Thyroid gland (tissue), 4 donors: Measurements from ENCODE around the gene COX19. TPM values are rescaled to one million over a fixed set of nuclear protein-coding genes. Genes with fewer than 3 reads are reported as not detected.

Experiments used
- DNase-seq, 2 donors: peaks; one replicate each; pipeline ENCODE4 v3.0.0-alpha.2; 2019
- H3K27ac ChIP-seq, 3 donors: fragments of 200-600 bp; sonication (generic); 1 replicate in 2 of 3; 2 replicates in 1 of 3; pipeline ENCODE4 v1.5.1; 2016 to 2019; ENCODE audit warnings: mild to moderate bottlenecking in 1 of 3, moderate library complexity in 1 of 3
- H3K27me3 ChIP-seq: fragments of 200-600 bp; sonication (generic); one replicate; pipeline ENCODE4 v1.5.1; 2019
- H3K36me3 ChIP-seq, 2 donors: fragments of 200-600 bp; sonication (generic); one replicate each; pipeline ENCODE4 v1.5.1; 2016 to 2019
- H3K4me1 ChIP-seq, 2 donors: fragments of 200-600 bp; sonication (generic); one replicate each; pipeline ENCODE4 v1.5.1; 2017 to 2019
- H3K4me3 ChIP-seq, 3 donors: fragments of 200-600 bp; sonication (generic); replicated peaks in 1 of 3; 1 replicate in 2 of 3; 2 replicates in 1 of 3; pipeline ENCODE4 v1.5.1; 2016; ENCODE audit warnings: mild to moderate bottlenecking in 1 of 3
- H3K9me3 ChIP-seq: fragments of 200-600 bp; sonication (generic); one replicate; pipeline ENCODE4 v1.5.1; 2017
- CTCF ChIP-seq, 6 experiments: fragments of 200-600 bp in 3 of 6; fragments of 450-650 bp in 3 of 6; sonication (generic) in 3 of 6; IDR thresholded peaks; one replicate each; pipeline ENCODE4 v1.5.1; 2016 to 2019; ENCODE audit warnings: antibody characterized with exemption in 6 of 6, mild to moderate bottlenecking in 2 of 6, inconsistent platforms in 1 of 6, moderate library complexity in 1 of 6
- POLR2A ChIP-seq, 2 donors: fragments of 450-650 bp; IDR thresholded peaks; one replicate each; pipeline ENCODE4 v1.6.1; 2017; ENCODE audit warnings: antibody characterized with exemption in 2 of 2, mild to moderate bottlenecking in 2 of 2, moderate library complexity in 1 of 2
- WGBS, 2 donors: methylation state at CpG; one replicate each; pipeline ENCODE4 v1.1.5; 2017; 5-methylcytosine and 5-hydroxymethylcytosine counted together
- intact Hi-C: fragments of 100-400 bp; cut with DNase I; formaldehyde crosslinking; loops from one replicate; pipeline ENCODE4 v1.15.1; 2023
- total RNA-seq, 4 donors: library from RNA; depleted of rRNA; stranded (reverse); fragments of >200 nt; gene quantifications; one replicate each; pipeline ENCODE4 v1.2.3, GENCODE V29; 2016

The COX19 gene
- total RNA-seq, 4 donors from 2014 or later, result 8.2 to 28.2 (median 17.8) TPM

DNA sequence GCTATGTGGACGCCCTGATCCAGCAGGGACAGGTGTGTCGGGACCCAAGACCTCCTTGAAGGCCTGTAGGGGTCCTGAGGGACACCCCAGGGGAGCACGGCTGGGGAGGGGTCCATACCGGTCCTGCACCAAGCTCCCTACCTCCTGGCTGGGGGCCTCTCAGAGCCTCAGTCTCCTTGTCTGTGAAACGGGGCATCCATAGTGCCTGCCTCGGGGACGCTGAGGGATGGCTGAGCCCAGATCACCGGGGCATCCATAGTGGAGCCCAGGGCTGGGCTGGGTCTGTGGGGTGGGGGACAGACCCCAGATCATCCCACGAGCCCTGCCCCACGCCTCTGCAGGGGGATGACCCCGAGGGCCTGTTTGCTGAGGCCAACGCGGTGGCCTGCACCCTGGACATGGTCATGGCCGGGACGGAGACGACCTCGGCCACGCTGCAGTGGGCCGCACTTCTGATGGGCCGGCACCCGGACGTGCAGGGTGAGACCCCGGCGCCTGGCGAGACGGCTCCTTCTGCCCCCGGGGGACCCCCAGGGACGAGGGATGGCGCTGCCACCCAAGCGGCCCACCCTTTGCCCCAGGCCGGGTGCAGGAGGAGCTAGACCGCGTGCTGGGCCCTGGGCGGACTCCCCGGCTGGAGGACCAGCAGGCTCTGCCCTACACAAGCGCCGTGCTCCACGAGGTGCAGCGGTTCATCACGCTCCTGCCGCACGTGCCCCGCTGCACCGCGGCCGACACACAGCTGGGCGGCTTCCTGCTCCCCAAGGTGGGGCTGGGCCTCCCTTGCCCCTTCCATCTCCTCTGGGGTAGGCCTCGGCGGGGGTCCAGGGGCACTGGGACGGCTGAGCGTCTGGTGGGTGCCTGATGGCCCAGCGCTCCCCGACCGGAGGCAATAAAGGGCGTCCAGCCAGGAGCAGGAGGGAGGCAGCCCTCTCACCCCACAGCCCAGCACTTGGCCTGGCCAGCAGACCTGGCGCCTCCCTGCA lies 11.7 kb upstream of the COX19 start:
- Histone ChIP-seq H3K27ac (no peak overlapping the region), H3K4me3 (no peak overlapping the region), H3K27me3 (no peaks in the 10 kb centered on the region), H3K36me3 (no peaks in the 10 kb centered on the region), H3K4me1 (peaks cover 0 to 11% of the 10 kb centered on the region in 2 donors), H3K9me3 (no peaks in the 10 kb centered on the region)
- no peak for DNase-seq
- intact Hi-C loops, result loop anchor here (10.0 kb wide), 1 partner anchor 202 kb away; no protein-coding TSS in a partner anchor
- TF ChIP-seq CTCF (IDR thresholded peaks at IDR 0.05) (no peak), POLR2A (IDR thresholded peaks at IDR 0.05) (no peak)
- 79 to 83% methylated on average over 14 to 28 of the region's 56 CpGs for WGBS, 2 donors

GRCh38 chr7:985915-986741 lies 10.8 kb upstream of the COX19 start:
- H3K9me3 ChIP-seq, result no peaks in the 10 kb centered on the region
- no peak overlapping the region for H3K4me3 ChIP-seq
- H3K27ac ChIP-seq, result no peak overlapping the region
- intact Hi-C loops, result loop anchor here (10.0 kb wide), 1 partner anchor 201 kb away; no protein-coding TSS in a partner anchor
- WGBS, 2 donors, result 67 to 69% methylated on average over 3 to 36 of the region's 41 CpGs
- DNase-seq, result no peak
- peaks cover 0 to 11% of the 10 kb centered on the region in 2 donors for H3K4me1 ChIP-seq
- TF ChIP-seq POLR2A (IDR thresholded peaks at IDR 0.05) (no peak), CTCF (IDR thresholded peaks at IDR 0.05) (no peak)
- no peaks in the 10 kb centered on the region for H3K36me3 ChIP-seq
- H3K27me3 ChIP-seq, result no peaks in the 10 kb centered on the region

DNA sequence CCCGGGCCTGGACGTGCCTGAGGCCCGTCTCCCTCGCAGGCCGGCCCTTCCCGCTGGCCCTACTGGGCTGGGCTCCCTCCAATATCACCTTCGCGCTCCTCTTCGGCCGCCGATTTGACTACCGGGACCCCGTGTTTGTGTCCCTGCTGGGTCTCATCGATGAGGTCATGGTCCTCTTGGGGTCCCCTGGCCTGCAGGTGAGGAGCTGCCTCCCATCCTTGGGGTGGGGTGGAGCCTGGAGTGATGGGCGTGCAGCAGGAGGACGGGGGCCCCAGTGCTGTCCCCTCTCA lies 9.7 kb upstream of the COX19 start:
- H3K36me3 ChIP-seq, result no peaks in the 10 kb centered on the region
- H3K27ac ChIP-seq, result no peak overlapping the region
- intact Hi-C loops, result loop anchor here (10.0 kb wide), 1 partner anchor 200 kb away; no protein-coding TSS in a partner anchor
- H3K4me3 ChIP-seq, result no peak overlapping the region
- peaks cover under 1 to 11% of the 10 kb centered on the region in 2 donors for H3K4me1 ChIP-seq
- TF ChIP-seq CTCF (IDR thresholded peaks at IDR 0.05) (no peak), POLR2A (IDR thresholded peaks at IDR 0.05) (no peak)
- no peaks in the 10 kb centered on the region for H3K27me3 ChIP-seq
- DNase-seq, result no peak
- WGBS, 2 donors, result 80 to 85% methylated on average over 4 to 7 of the region's 16 CpGs
- no peaks in the 10 kb centered on the region for H3K9me3 ChIP-seq

GRCh38 chr7:984361-985126 lies 9.2 kb upstream of the COX19 start:
- TF ChIP-seq POLR2A (IDR thresholded peaks at IDR 0.05), result no peak
- TF ChIP-seq CTCF (IDR thresholded peaks at IDR 0.05), result no peak
- H3K9me3 ChIP-seq, result no peaks in the 10 kb centered on the region
- DNase-seq, result no peak
- H3K4me1 ChIP-seq, result peaks cover 4 to 11% of the 10 kb centered on the region in 2 donors
- H3K27me3 ChIP-seq, result no peaks in the 10 kb centered on the region
- no peaks in the 10 kb centered on the region for H3K36me3 ChIP-seq
- H3K4me3 ChIP-seq, result no peak overlapping the region
- intact Hi-C loops, result loop anchor here (10.0 kb wide), 1 partner anchor 200 kb away; no protein-coding TSS in a partner anchor
- WGBS, 2 donors, result 84 to 86% methylated on average over 21 to 23 of the region's 39 CpGs
- no peak overlapping the region for H3K27ac ChIP-seq
